Stimulated activated CD8-positive, alpha-beta memory T cell treated with anti-CD3 and anti-CD28 coated beads, Interleukin-4, amount 100 ng/mL, for 48 hours (primary cell): Measurements from ENCODE around the gene PNMA8C.
"Not testable (repeated sequence)": the region's sequence is repeated elsewhere in the genome, so short reads cannot be mapped to it uniquely, and the experiment has no call there.

Experiments
- DNase-seq: peaks from one replicate; pipeline ENCODE4 v3.0.0-alpha.2; 2020

The PNMA8C gene

GRCh38 chr19:46386996-46387712 is 41.6 kb downstream of the PNMA8C start:
- no peak for DNase-seq

GRCh38 chr19:46386151-46386550 is 42.6 kb downstream of the PNMA8C start:
- DNase-seq = no peak

DNA sequence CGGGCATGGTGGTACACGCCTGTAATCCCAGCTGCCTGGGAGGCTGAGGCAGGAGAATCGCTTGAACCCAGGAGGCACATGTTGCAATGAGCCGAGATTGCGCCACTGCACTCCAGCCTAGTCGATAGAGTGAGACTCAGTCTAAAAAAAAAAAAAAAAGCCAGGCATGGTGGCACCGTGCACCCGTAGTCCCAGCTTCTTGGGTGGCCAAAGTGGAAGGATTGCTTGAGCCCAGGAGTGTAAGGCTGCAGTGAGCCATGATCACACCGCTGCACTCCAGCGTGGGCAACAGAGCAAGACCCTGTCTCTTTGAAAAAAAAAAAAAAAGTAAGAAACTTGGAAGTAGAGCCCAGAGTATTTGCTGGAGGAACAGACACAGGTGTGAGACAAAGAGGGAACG is 43.1 kb downstream of the PNMA8C start:
- no peak for DNase-seq

DNA sequence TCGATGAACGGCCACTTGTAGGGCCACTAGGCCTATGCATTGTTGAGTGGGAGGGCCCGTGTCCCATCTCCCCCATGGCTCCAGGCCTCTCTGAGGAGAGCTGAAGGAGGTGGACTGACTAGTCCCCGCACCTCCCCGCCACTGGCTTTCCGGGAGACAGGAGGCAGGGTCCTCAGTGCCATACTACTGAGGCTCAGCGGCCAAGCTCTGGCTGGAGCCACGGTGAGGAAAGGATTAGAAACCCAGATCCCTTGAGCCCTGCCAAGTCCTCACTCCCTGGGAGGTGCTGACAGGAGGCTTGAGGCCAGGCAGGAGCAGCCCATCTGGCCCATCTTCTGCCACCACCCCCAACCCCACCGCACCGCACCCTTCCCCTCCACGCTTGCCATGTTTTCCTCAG is 44.3 kb downstream of the PNMA8C start:
- no peak for DNase-seq

GRCh38 chr19:46383846-46384245 is 44.9 kb downstream of the PNMA8C start:
- DNase-seq = no peak

GRCh38 chr19:46383171-46383815 is 45.4 kb downstream of the PNMA8C start:
- no peak for DNase-seq

DNA sequence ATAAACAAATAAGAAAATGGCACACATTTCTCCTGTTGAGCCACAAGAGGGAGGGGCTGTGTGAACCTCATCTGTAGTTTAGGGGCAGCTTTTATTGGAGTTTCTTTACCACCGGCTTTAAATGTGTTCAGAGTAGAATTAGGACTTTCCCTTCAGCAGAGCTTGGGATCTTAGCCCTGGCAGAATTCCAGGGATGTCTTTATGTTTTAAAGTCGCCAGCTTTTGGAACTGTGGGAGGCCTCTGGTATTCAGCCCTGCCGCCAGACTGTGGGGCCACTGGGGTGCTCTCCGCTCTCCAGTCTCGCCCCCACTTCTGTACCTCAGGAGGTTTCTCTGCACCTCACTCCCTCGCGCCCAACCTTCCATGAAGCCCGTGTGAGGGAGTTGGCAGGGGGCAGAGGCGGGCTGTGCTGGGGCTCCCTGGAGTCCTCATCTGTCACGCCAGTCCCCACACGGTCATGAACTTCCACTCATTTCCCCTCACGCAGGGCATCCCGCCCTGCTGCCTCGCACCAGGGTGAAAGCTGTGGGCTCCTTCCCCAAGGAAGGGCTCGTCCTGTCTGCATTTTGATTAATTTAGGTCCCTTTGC is 46.9 kb downstream of the PNMA8C start:
- DNase-seq = no peak

- DNase-seq = no peak
Observed at GRCh38 chr19:46381346-46381745, 47.4 kb downstream of the PNMA8C start.

- no peak for DNase-seq
Observed at GRCh38 chr19:46380690-46381089, 48.0 kb downstream of the PNMA8C start.

- DNase-seq = no peak
Observed at GRCh38 chr19:46378268-46378667, 50.5 kb downstream of the PNMA8C start.

DNA sequence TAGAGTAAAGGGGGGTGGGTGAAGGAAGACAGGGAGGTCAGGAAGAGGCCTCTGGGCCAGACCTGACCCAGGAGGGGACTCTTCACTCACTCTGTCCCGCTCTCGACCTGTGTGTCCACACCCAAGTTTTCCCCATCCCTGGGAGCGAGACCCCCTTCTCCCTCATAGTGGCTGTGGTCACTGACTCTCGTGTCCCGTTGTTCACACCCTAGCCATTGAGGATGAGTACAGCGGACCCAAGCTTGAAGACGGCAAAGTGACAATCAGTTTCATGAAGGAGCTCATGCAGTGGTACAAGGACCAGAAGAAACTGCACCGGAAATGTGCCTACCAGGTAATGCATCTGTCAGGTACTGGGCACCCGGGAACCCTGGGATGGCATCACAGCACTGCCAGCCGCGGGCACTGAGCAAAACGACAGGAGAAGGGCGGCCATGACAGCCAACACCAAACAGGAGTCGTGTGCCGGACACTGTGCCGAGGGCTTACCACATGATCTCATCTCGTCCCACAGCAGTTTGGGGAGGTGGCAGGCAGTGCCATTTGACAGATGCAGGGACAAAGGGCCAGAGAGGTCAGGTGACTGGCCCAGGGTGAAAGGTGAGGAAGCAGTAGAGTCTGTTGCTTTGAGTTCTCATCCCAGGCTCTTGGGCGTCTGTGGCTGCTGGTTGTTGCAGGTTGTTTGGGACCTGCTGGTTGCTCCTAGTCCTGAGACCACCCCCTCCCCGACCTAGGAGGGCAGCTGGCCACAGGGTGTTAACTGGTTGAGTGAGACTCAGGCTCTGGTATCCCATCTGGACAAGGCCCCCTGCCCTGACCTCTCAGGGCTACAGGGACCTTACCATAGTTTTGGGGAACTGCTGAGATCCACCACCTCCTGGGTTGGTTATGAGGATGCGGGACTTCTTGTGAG is 52.2 kb downstream of the PNMA8C start:
- no peak for DNase-seq

DNA sequence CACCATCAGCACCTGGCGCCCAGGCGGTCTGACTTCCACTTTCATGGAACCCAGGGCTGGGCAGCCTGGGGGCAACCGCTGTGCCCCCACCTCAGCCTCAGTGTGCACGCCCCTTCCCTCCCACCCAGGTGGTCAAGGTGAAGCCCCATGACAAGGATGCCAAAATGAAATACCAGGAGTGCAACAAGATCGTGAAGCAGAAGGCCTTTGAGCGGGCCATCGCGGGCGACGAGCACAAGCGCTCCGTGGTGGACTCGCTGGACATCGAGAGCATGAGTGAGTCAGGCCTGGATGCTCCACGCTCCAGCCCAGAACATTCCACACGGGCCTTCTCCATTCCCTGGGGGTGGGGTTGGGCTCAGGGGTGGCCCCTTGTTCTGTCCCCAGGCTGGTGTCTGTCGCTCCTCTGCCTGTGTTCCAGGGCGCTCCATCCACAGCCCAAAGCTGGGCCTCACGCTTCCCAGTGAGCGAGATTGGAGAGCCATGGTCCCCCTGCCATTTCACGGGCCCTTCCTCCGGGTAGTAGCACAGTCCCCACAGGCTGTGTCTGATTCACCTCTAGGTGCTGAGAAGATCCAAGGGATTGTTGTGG is 53.2 kb downstream of the PNMA8C start:
- DNase-seq = not testable (repeated sequence)
